H1 (cell line): ENCODE results near the gene FANCL. TPM values are rescaled to one million over a fixed set of nuclear protein-coding genes. Genes with fewer than 3 reads are reported as not detected.
"Not testable (repeated sequence)": the region's sequence is repeated elsewhere in the genome, so short reads cannot be mapped to it uniquely, and the experiment has no call there.

Source experiments
- CTCF ChIA-PET: fragments of 300-600 bp; sonication (Branson Sonifier 250); formaldehyde crosslinking; loops from one replicate; lab custom pipeline; 2021; ENCODE audit not compliant: partially characterized antibody; lab: Charles Lee
- POLR2A ChIA-PET: fragments of 300-600 bp; sonication (Branson Sonifier 250); formaldehyde crosslinking; loops from one replicate; lab custom pipeline; 2021; ENCODE audit warnings: inconsistent platforms; ENCODE audit not compliant: partially characterized antibody; lab: Charles Lee
- DNase-seq, 2 experiments: peaks; one replicate each; pipeline versions ENCODE4 v3.0.0 to v3.0.0-alpha.2; 2010 to 2022; ENCODE audit warnings: low spot score in 2 of 2, low read depth in 1 of 2, mixed read lengths in 1 of 2
- FAIRE-seq: peaks from 2 replicates; lab custom pipeline; 2011; peaks lifted over from hg19 to GRCh38; lab: Jason Lieb, UNC
- H2AFZ ChIP-seq: 2 replicates; pipeline ENCODE4 v1.8.1; 2012; ENCODE audit warnings: low read length, inconsistent platforms
- H2AK5ac ChIP-seq: 2 replicates; pipeline ENCODE4 v1.6.1; 2013; ENCODE audit warnings: low read depth, low read length
- H2BK120ac ChIP-seq: replicated peaks from 2 replicates; pipeline ENCODE3; 2013; ENCODE audit warnings: low read depth, low read length, inconsistent platforms
- H2BK12ac ChIP-seq: 2 replicates; pipeline ENCODE4 v1.6.1; 2013; ENCODE audit warnings: low read depth, low read length
- H2BK15ac ChIP-seq: 2 replicates; pipeline ENCODE4 v1.6.1; 2013; ENCODE audit warnings: low read length
- H2BK20ac ChIP-seq: 2 replicates; pipeline ENCODE4 v1.6.1; 2013; ENCODE audit warnings: low read length
- H2BK5ac ChIP-seq: 2 replicates; pipeline ENCODE4 v1.6.1; 2013; ENCODE audit warnings: low read depth, low read length
- H3K14ac ChIP-seq: 2 replicates; pipeline ENCODE4 v1.6.1; 2013; ENCODE audit warnings: inconsistent platforms; ENCODE audit not compliant: insufficient read length
- H3K18ac ChIP-seq: 2 replicates; pipeline ENCODE4 v1.6.1; 2013; ENCODE audit warnings: low read length; ENCODE audit errors: extremely low read depth
- H3K23ac ChIP-seq: 2 replicates; pipeline ENCODE4 v1.6.1; 2013; ENCODE audit warnings: inconsistent platforms; ENCODE audit not compliant: insufficient read length
- H3K23me2 ChIP-seq: 2 replicates; pipeline ENCODE4 v1.6.1; 2013; ENCODE audit warnings: low read depth, low read length
- H3K27ac ChIP-seq: 2 replicates; pipeline ENCODE4 v1.6.1; 2011; ENCODE audit warnings: low read depth, low read length, inconsistent platforms
- H3K27me3 ChIP-seq, 4 experiments: replicated peaks in 1 of 4; 1 replicate in 1 of 4; 2 replicates in 3 of 4; pipeline versions ENCODE4 v1.6.1 to v1.8.1; 2011 to 2013; ENCODE audit warnings: low read length in 3 of 4, mild to moderate bottlenecking in 3 of 4, inconsistent platforms in 2 of 4, mixed read lengths in 2 of 4, moderate library complexity in 1 of 4; ENCODE audit not compliant: control insufficient read depth in 3 of 4, insufficient read depth in 3 of 4; ENCODE audit errors: extremely low read depth in 1 of 4
- H3K36me3 ChIP-seq, 4 experiments: 2 replicates each; pipeline versions ENCODE4 v1.6.1 to v1.8.1; 2011 to 2013; ENCODE audit warnings: mild to moderate bottlenecking in 4 of 4, low read length in 3 of 4, moderate library complexity in 2 of 4, control low read depth in 1 of 4, inconsistent platforms in 1 of 4; ENCODE audit not compliant: insufficient read depth in 4 of 4, control insufficient read depth in 2 of 4
- H3K4ac ChIP-seq: replicated peaks from 2 replicates; pipeline ENCODE3; 2013; ENCODE audit warnings: low read length, low read depth, mixed read lengths, inconsistent platforms; ENCODE audit not compliant: insufficient read length
- H3K4me1 ChIP-seq, 4 experiments: replicated peaks in 1 of 4; 1 replicate in 1 of 4; 2 replicates in 3 of 4; pipeline versions ENCODE4 v1.6.1 to v1.8.1; 2011 to 2013; ENCODE audit warnings: low read length in 3 of 4, inconsistent platforms in 2 of 4, mixed read lengths in 1 of 4; ENCODE audit not compliant: insufficient read depth in 4 of 4, control insufficient read depth in 3 of 4
- H3K4me2 ChIP-seq, 2 experiments: 2 replicates each; pipeline versions ENCODE4 v1.6.1 to v1.8.1; 2011 to 2013; ENCODE audit warnings: low read depth in 2 of 2, low read length in 2 of 2, control low read depth in 1 of 2, inconsistent platforms in 1 of 2, mild to moderate bottlenecking in 1 of 2; ENCODE audit not compliant: insufficient read depth in 1 of 2
- H3K4me3 ChIP-seq, 4 experiments: fragments of 200-600, 300-600 bp in 1 of 4; sonication (generic), shearing (Covaris generic), sonication (Bioruptor Twin) in 1 of 4; 2 replicates each; pipeline versions ENCODE4 v1.5.1 to v1.8.1; 2011 to 2016; ENCODE audit warnings: low read length in 4 of 4, low read depth in 3 of 4, control low read depth in 2 of 4, inconsistent platforms in 2 of 4, mild to moderate bottlenecking in 2 of 4, mixed read lengths in 1 of 4, moderate library complexity in 1 of 4; ENCODE audit not compliant: insufficient read depth in 2 of 4; ENCODE audit errors: extremely low read depth in 1 of 4
- H3K56ac ChIP-seq: replicated peaks from 2 replicates; pipeline ENCODE3; 2013; ENCODE audit warnings: low read depth, mild to moderate bottlenecking, mixed read lengths, low read length, inconsistent platforms; ENCODE audit not compliant: insufficient read length
- H3K79me1 ChIP-seq: 2 replicates; pipeline ENCODE4 v1.6.1; 2013; ENCODE audit warnings: low read depth, low read length, control low read depth
- H3K79me2 ChIP-seq, 2 experiments: 2 replicates each; pipeline versions ENCODE4 v1.6.1 to v1.8.1; 2012 to 2013; ENCODE audit warnings: low read length in 2 of 2, mild to moderate bottlenecking in 2 of 2, inconsistent platforms in 1 of 2; ENCODE audit not compliant: insufficient read depth in 2 of 2, control insufficient read depth in 1 of 2
- H3K9ac ChIP-seq, 4 experiments: replicated peaks in 1 of 4; 1 replicate in 1 of 4; 2 replicates in 3 of 4; pipeline versions ENCODE4 v1.6.1 to v1.8.1; 2011 to 2013; ENCODE audit warnings: low read depth in 3 of 4, low read length in 3 of 4, control low read depth in 2 of 4, mild to moderate bottlenecking in 2 of 4, moderate library complexity in 2 of 4, inconsistent platforms in 1 of 4; ENCODE audit errors: extremely low read depth in 1 of 4
- H3K9me3 ChIP-seq, 2 experiments: 2 replicates each; pipeline versions ENCODE4 v1.6.1 to v1.8.1; 2012 to 2013; ENCODE audit warnings: mild to moderate bottlenecking in 2 of 2, moderate library complexity in 2 of 2, control low read depth in 1 of 2, inconsistent platforms in 1 of 2, low read depth in 1 of 2, low read length in 1 of 2, mixed read lengths in 1 of 2; ENCODE audit not compliant: insufficient read depth in 2 of 2
- H4K20me1 ChIP-seq, 2 experiments: replicated peaks in 1 of 2; 2 replicates each; pipeline versions ENCODE3 to v1.8.1; 2011 to 2013; ENCODE audit warnings: inconsistent platforms in 2 of 2, low read length in 2 of 2, mild to moderate bottlenecking in 1 of 2; ENCODE audit not compliant: insufficient read depth in 2 of 2, control insufficient read depth in 1 of 2
- H4K5ac ChIP-seq: 2 replicates; pipeline ENCODE4 v1.6.1; 2013; ENCODE audit warnings: low read length, low read depth, mixed read lengths, inconsistent platforms; ENCODE audit not compliant: insufficient read length
- H4K8ac ChIP-seq: 2 replicates; pipeline ENCODE4 v1.8.0; 2013; ENCODE audit warnings: mild to moderate bottlenecking, moderate library complexity, low read length, inconsistent platforms; ENCODE audit not compliant: insufficient read depth; ENCODE audit errors: extremely low read depth
- H4K91ac ChIP-seq: replicated peaks from 2 replicates; pipeline ENCODE3; 2013; ENCODE audit warnings: low read length, mixed read lengths, inconsistent platforms; ENCODE audit not compliant: insufficient read length
- WGBS, 2 experiments: shearing (Covaris generic) in 1 of 2; methylation state at CpG; one replicate each; pipeline versions ENCODE4 v1.1.6 to v1.1.7; 2013 to 2015; ENCODE audit warnings: low lambda C conversion rate in 2 of 2, mixed read lengths in 2 of 2, inconsistent platforms in 1 of 2, low coverage in 1 of 2, missing lambda C conversion rate in 1 of 2; ENCODE audit not compliant: insufficient replicate concordance in 2 of 2, insufficient coverage in 1 of 2, insufficient read length in 1 of 2; ENCODE audit errors: extremely low coverage in 1 of 2, missing lambda C conversion rate in 1 of 2; 5-methylcytosine and 5-hydroxymethylcytosine counted together
- polyA plus RNA-seq, 7 experiments: library from polyadenylated mRNA; depleted of rRNA in 3 of 7; stranded (reverse) in 5 of 7; unstranded in 2 of 7; fragments of >200 nt in 5 of 7; fragments of 200-250 nt in 2 of 7; gene quantifications; 1 replicate in 5 of 7; 2 replicates in 1 of 7; 4 replicates in 1 of 7; pipeline versions ENCODE4 v1.2.1 to v1.2.3, GENCODE V29; 2011 to 2013; ENCODE audit warnings: missing spikeins in 2 of 7, mixed read lengths in 2 of 7
- total RNA-seq: library from RNA; stranded (reverse); fragmentation: NEBNext Ultra II Directional; extraction: Animal tissue kit (Norgen Biotek cat#: 25700); gene quantifications from 2 replicates; pipeline ENCODE4 v1.2.1, GENCODE V29; 2021

Gene FANCL
- total and polyA plus RNA-seq, 2 of the 8 experiments (the other 6 are each of a cell fraction or from before 2014, with no cell fraction given) = 38.7 to 55.9 TPM

- not testable (repeated sequence) for H3K23ac ChIP-seq, H3K4ac ChIP-seq, H4K91ac ChIP-seq, H2AFZ ChIP-seq, H2BK120ac ChIP-seq, H2BK12ac ChIP-seq, H2BK20ac ChIP-seq, H2AK5ac ChIP-seq, H2BK15ac ChIP-seq, H3K4me3 ChIP-seq, H3K4me1 ChIP-seq, H3K18ac ChIP-seq, H3K56ac ChIP-seq, H4K5ac ChIP-seq, H3K79me1 ChIP-seq, H3K79me2 ChIP-seq, H3K23me2 ChIP-seq, H3K9ac ChIP-seq, DNase-seq, H4K20me1 ChIP-seq, H2BK5ac ChIP-seq, H3K27me3 ChIP-seq, H3K9me3 ChIP-seq, H3K4me2 ChIP-seq, H3K27ac ChIP-seq, H3K14ac ChIP-seq, H4K8ac ChIP-seq, H3K36me3 ChIP-seq, FAIRE-seq
- ChIA-PET CTCF (interaction anchor here (1.4 kb wide), 1 partner anchor 13 kb away, joined by 4 read pairs; no protein-coding TSS in a partner anchor), POLR2A (interaction anchor here (0.7 to 1.3 kb wide), 2 partner anchors 39 to 125 kb away, joined by 3 to 4 read pairs; no protein-coding TSS in a partner anchor)
- 92% methylated on average over 7 of the region's 7 CpGs; no CpG with 5 or more reads in 1 of the 2 experiments for WGBS, 2 experiments
Measured at GRCh38 chr2:58170334-58170933, 70.7 kb downstream of the FANCL start.

DNA sequence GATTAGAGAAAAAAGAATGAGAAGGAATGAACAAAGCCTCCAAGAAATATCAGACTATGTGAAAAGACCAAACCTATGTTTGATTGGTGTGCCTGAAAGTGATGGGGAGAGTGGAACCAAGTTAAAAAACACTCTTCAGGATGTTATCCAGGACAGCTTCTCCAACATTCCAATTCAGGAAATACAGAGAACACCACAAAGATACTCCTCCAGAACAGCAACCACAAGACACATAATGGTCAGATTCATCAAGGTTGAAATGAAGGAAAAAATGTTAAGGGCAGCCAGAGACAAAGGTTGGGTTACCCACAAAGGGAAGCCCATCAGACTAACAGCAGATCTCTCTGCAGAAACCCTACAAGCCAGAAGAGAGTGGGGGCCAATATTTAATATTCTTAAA lies 71.3 kb downstream of the FANCL start:
- H4K8ac ChIP-seq, H2BK12ac ChIP-seq, H3K56ac ChIP-seq, H2AK5ac ChIP-seq, H3K18ac ChIP-seq, H3K4me2 ChIP-seq, H3K9me3 ChIP-seq, H3K79me2 ChIP-seq, H2AFZ ChIP-seq, H3K27me3 ChIP-seq, H3K36me3 ChIP-seq, H3K4ac ChIP-seq, H3K23me2 ChIP-seq, DNase-seq, H3K4me1 ChIP-seq, H3K4me3 ChIP-seq, H4K5ac ChIP-seq, H4K91ac ChIP-seq, FAIRE-seq, H2BK120ac ChIP-seq, H3K27ac ChIP-seq, H2BK5ac ChIP-seq, H3K14ac ChIP-seq, H4K20me1 ChIP-seq, H2BK20ac ChIP-seq, H3K79me1 ChIP-seq, H3K9ac ChIP-seq, H2BK15ac ChIP-seq, H3K23ac ChIP-seq: not testable (repeated sequence)
- POLR2A ChIA-PET = interaction anchor here (0.7 to 1.3 kb wide), 2 partner anchors 39 to 124 kb away, joined by 3 to 4 read pairs; no protein-coding TSS in a partner anchor
- CTCF ChIA-PET = interaction anchor here (1.4 kb wide), 1 partner anchor 12 kb away, joined by 4 read pairs; no protein-coding TSS in a partner anchor
